Measurements from ENCODE around the gene MB. TPM values are rescaled to one million over a fixed set of nuclear protein-coding genes. Genes with fewer than 3 reads are reported as not detected.
"Not testable (repeated sequence)": the region's sequence is repeated elsewhere in the genome, so short reads cannot be mapped to it uniquely, and the experiment has no call there.

Gene MB
- total RNA-seq, 1 donor from 2014 or later, result not detected

- H3K27me3 ChIP-seq (ENCODE audit: control insufficient read depth, insufficient read depth, low read length), result no peaks in the 10 kb centered on the region
- H3K4me3 ChIP-seq (ENCODE audit: low read depth, low read length), result no peak overlapping the region
- no peaks in the 10 kb centered on the region for H3K36me3 ChIP-seq (ENCODE audit: control insufficient read depth, insufficient read depth, low read length)
- FAIRE-seq (peak; percentile 58), DNase-seq (ENCODE audit: low read depth) (peak; percentile 96)
- no peak for TF ChIP-seq CTCF (IDR thresholded peaks at IDR 0.05; ENCODE audit: insufficient read depth, low read length, severe bottlenecking)
Measured at GRCh38 chr22:35629406-35630216, 12.5 kb upstream of the MB start.

- TF ChIP-seq CTCF (IDR thresholded peaks at IDR 0.05; ENCODE audit: insufficient read depth, low read length, severe bottlenecking), result no peak
- no peak overlapping the region for H3K4me3 ChIP-seq (ENCODE audit: low read depth, low read length)
- FAIRE-seq (no peak), DNase-seq (ENCODE audit: low read depth) (no peak)
- H3K36me3 ChIP-seq (ENCODE audit: control insufficient read depth, insufficient read depth, low read length), result no peaks in the 10 kb centered on the region
- no peaks in the 10 kb centered on the region for H3K27me3 ChIP-seq (ENCODE audit: control insufficient read depth, insufficient read depth, low read length)
Measured at GRCh38 chr22:35628732-35629131, 11.6 kb upstream of the MB start.

GRCh38 chr22:35627267-35628041 is 10.3 kb upstream of the MB start:
- H3K36me3 ChIP-seq (ENCODE audit: control insufficient read depth, insufficient read depth, low read length), result no peaks in the 10 kb centered on the region
- FAIRE-seq (no peak), DNase-seq (ENCODE audit: low read depth) (peak; percentile 66)
- no peaks in the 10 kb centered on the region for H3K27me3 ChIP-seq (ENCODE audit: control insufficient read depth, insufficient read depth, low read length)
- TF ChIP-seq CTCF (IDR thresholded peaks at IDR 0.05; ENCODE audit: insufficient read depth, low read length, severe bottlenecking), result peak; percentile 68
- peak overlapping the region; percentile 39 for H3K4me3 ChIP-seq (ENCODE audit: low read depth, low read length)

- Histone ChIP-seq H3K4me3 (ENCODE audit: low read depth, low read length) (no peak overlapping the region), H3K27me3 (ENCODE audit: control insufficient read depth, insufficient read depth, low read length) (no peaks in the 10 kb centered on the region), H3K36me3 (ENCODE audit: control insufficient read depth, insufficient read depth, low read length) (no peaks in the 10 kb centered on the region)
- TF ChIP-seq CTCF (IDR thresholded peaks at IDR 0.05; ENCODE audit: insufficient read depth, low read length, severe bottlenecking), result no peak
- DNase-seq (ENCODE audit: low read depth) (no peak), FAIRE-seq (no peak)
Measured at GRCh38 chr22:35625763-35626432, 8.8 kb upstream of the MB start.

- no peak for DNase-seq (ENCODE audit: low read depth)
- TF ChIP-seq CTCF (IDR thresholded peaks at IDR 0.05; ENCODE audit: insufficient read depth, low read length, severe bottlenecking), result no peak
- FAIRE-seq, result no peak
- no peaks in the 10 kb centered on the region for H3K27me3 ChIP-seq (ENCODE audit: control insufficient read depth, insufficient read depth, low read length)
- H3K36me3 ChIP-seq (ENCODE audit: control insufficient read depth, insufficient read depth, low read length), result no peaks in the 10 kb centered on the region
- H3K4me3 ChIP-seq (ENCODE audit: low read depth, low read length), result no peak overlapping the region
Measured at GRCh38 chr22:35624547-35624946, 7.4 kb upstream of the MB start.

- not testable (repeated sequence) for DNase-seq (ENCODE audit: low read depth); FAIRE-seq; H3K36me3 ChIP-seq (ENCODE audit: control insufficient read depth, insufficient read depth, low read length); H3K27me3 ChIP-seq (ENCODE audit: control insufficient read depth, insufficient read depth, low read length); H3K4me3 ChIP-seq (ENCODE audit: low read depth, low read length)
Measured at GRCh38 chr22:35623885-35624284, 6.8 kb upstream of the MB start.
